HepG2 (cell line): ENCODE measurements around the gene ADARB1. TPM values are rescaled to one million over a fixed set of nuclear protein-coding genes. Genes with fewer than 3 reads are reported as not detected.

Source experiments
- ATAC-seq: fragments of 200-7000 bp; cut with Tn5 transposase; 3 replicates; pipeline ENCODE4 v1.9.1; 2020; ENCODE audit warnings: mild to moderate bottlenecking, moderate library complexity
- BruUV-seq: library from RNA; stranded (reverse); fragments of 400-500 nt; replicated peaks from 2 replicates; lab custom pipeline; 2021; lab: Mats Ljungman, UMichigan
- CTCF ChIA-PET: fragments of 300-600 bp; formaldehyde crosslinking; extraction: SDS; loops from one replicate; lab custom pipeline; 2021; ENCODE audit warnings: low total read pairs, inconsistent platforms, low intra/inter-chr PET ratio; lab: Yijun Ruan, JAX
- POLR2A ChIA-PET: fragments of 350-600 bp; sonication (Branson Sonifier 250); formaldehyde crosslinking; loops from one replicate; lab custom pipeline; 2020; ENCODE audit warnings: antibody characterized with exemption, inconsistent platforms; lab: Yijun Ruan, JAX
- DNase-seq: peaks from one replicate; pipeline ENCODE4 v3.0.0-alpha.2; 2015; ENCODE audit warnings: low spot score
- FAIRE-seq: peaks from 3 replicates; lab custom pipeline; 2011; peaks lifted over from hg19 to GRCh38; lab: Jason Lieb, UNC
- H2AFZ ChIP-seq: one replicate; pipeline ENCODE4 v1.6.1; 2011; ENCODE audit warnings: low read length, inconsistent platforms
- H3K27ac ChIP-seq: fragments of 300-600 bp; 3 replicates; pipeline ENCODE4 v1.8.0; 2011; ENCODE audit warnings: mixed run types, mild to moderate bottlenecking, mixed read lengths, low read length, inconsistent platforms; ENCODE audit not compliant: insufficient read depth; ENCODE audit errors: extremely low read length
- H3K27me3 ChIP-seq, 2 experiments: fragments of 200-600 bp in 1 of 2; 2 replicates in 1 of 2; 3 replicates in 1 of 2; pipeline versions ENCODE4 v1.6.0 to v1.8.0; 2011; ENCODE audit warnings: low read length in 2 of 2, mild to moderate bottlenecking in 2 of 2, moderate library complexity in 2 of 2, inconsistent platforms in 1 of 2; ENCODE audit not compliant: insufficient read depth in 2 of 2, control insufficient read depth in 1 of 2
- H3K36me3 ChIP-seq, 2 experiments: fragments of 200-600 bp in 1 of 2; replicated peaks in 1 of 2; 2 replicates in 1 of 2; 3 replicates in 1 of 2; pipeline versions ENCODE4 v1.5.1 to v1.8.0; 2011; ENCODE audit warnings: low read length in 2 of 2, inconsistent platforms in 1 of 2; ENCODE audit not compliant: insufficient read depth in 2 of 2, control insufficient read depth in 1 of 2
- H3K4me1 ChIP-seq: 2 replicates; pipeline ENCODE4 v1.5.1; 2012; ENCODE audit warnings: low read length, inconsistent platforms; ENCODE audit not compliant: insufficient read depth
- H3K4me2 ChIP-seq: 2 replicates; pipeline ENCODE4 v1.6.0; 2011; ENCODE audit warnings: low read depth, low read length, inconsistent platforms
- H3K4me3 ChIP-seq, 3 experiments: fragments of 200-600 bp in 1 of 3; sonication (generic), shearing (Covaris generic) in 1 of 3; replicated peaks in 1 of 3; 2 replicates each; pipeline ENCODE4 v1.5.1; 2011 to 2016; ENCODE audit warnings: low read length in 3 of 3, inconsistent platforms in 2 of 3, low read depth in 2 of 3, mild to moderate bottlenecking in 2 of 3, control low read depth in 1 of 3, mixed read lengths in 1 of 3; ENCODE audit not compliant: insufficient read depth in 1 of 3
- H3K79me2 ChIP-seq: one replicate; pipeline ENCODE4 v1.6.1; 2011; ENCODE audit warnings: low read length, inconsistent platforms; ENCODE audit not compliant: insufficient read depth
- H3K9ac ChIP-seq: 2 replicates; pipeline ENCODE4 v1.6.0; 2011; ENCODE audit warnings: mild to moderate bottlenecking, low read depth, low read length, inconsistent platforms; ENCODE audit not compliant: insufficient read depth
- H3K9me3 ChIP-seq: 2 replicates; pipeline ENCODE4 v1.5.1; 2012; ENCODE audit warnings: mild to moderate bottlenecking, low read length
- H4K20me1 ChIP-seq: 2 replicates; pipeline ENCODE4 v1.6.0; 2011; ENCODE audit warnings: inconsistent platforms, mild to moderate bottlenecking, low read length, moderate library complexity; ENCODE audit not compliant: insufficient read depth
- CEBPZ ChIP-seq: IDR thresholded peaks from 2 replicates; pipeline ENCODE4 v1.6.1; 2012; ENCODE audit warnings: low read length, improper control_type of control experiment
- FOXM1 ChIP-seq: sonication (generic); formaldehyde crosslinking; IDR thresholded peaks from 2 replicates; pipeline ENCODE4 v1.5.0; 2020; ENCODE audit warnings: missing genetic modification reagents
- FOXP4 ChIP-seq: sonication (generic); formaldehyde crosslinking; IDR thresholded peaks from 2 replicates; pipeline ENCODE4 v1.4.0; 2020; ENCODE audit warnings: missing genetic modification reagents
- PAF1 ChIP-seq: IDR thresholded peaks from 2 replicates; pipeline ENCODE4 v1.6.1; 2016; ENCODE audit warnings: missing genetic modification reagents, missing compliant biosample characterization
- PTBP1 ChIP-seq: fragments of 200-400 bp; formaldehyde crosslinking; IDR thresholded peaks from 2 replicates; pipeline ENCODE4 v1.6.1; 2018; ENCODE audit warnings: low read length, low read depth; ENCODE audit not compliant: poor library complexity, severe bottlenecking
- REPIN1 ChIP-seq: sonication (generic); formaldehyde crosslinking; IDR thresholded peaks from 2 replicates; pipeline ENCODE4 v1.8.0; 2022; ENCODE audit warnings: missing genetic modification reagents, low read depth, mild to moderate bottlenecking, borderline replicate concordance
- SNAPC4 ChIP-seq: sonication (generic); formaldehyde crosslinking; IDR thresholded peaks from 2 replicates; pipeline ENCODE4 v1.4.0; 2020; ENCODE audit warnings: mild to moderate bottlenecking, missing genetic modification reagents
- STAT5B ChIP-seq: sonication (generic); formaldehyde crosslinking; IDR thresholded peaks from 2 replicates; pipeline ENCODE4 v1.4.0; 2020; ENCODE audit warnings: missing genetic modification reagents
- TAF15 ChIP-seq: fragments of 200-400 bp; formaldehyde crosslinking; IDR thresholded peaks from one replicate; pipeline ENCODE4 v1.6.1; 2018; ENCODE audit warnings: mild to moderate bottlenecking, low read depth, low read length; ENCODE audit not compliant: poor library complexity, severe bottlenecking
- ZBTB42 ChIP-seq: sonication (generic); formaldehyde crosslinking; IDR thresholded peaks from 2 replicates; pipeline ENCODE4 v1.5.0; 2020; ENCODE audit warnings: mild to moderate bottlenecking, missing genetic modification reagents
- ZNF44 ChIP-seq: sonication (generic); formaldehyde crosslinking; IDR thresholded peaks from 2 replicates; pipeline ENCODE4 v1.5.1; 2020; ENCODE audit warnings: mild to moderate bottlenecking, missing genetic modification reagents
- ZNF670 ChIP-seq: sonication (generic); formaldehyde crosslinking; IDR thresholded peaks from 2 replicates; pipeline ENCODE4 v1.8.0; 2022; ENCODE audit warnings: mild to moderate bottlenecking, missing genetic modification reagents, borderline replicate concordance
- ZNF75D ChIP-seq: sonication (generic); formaldehyde crosslinking; IDR thresholded peaks from 2 replicates; pipeline ENCODE4 v1.8.1; 2023; ENCODE audit warnings: missing genetic modification reagents, mild to moderate bottlenecking, borderline replicate concordance
- WGBS: methylation state at CpG from one replicate; pipeline ENCODE4 v1.1.6; 2017; ENCODE audit warnings: low lambda C conversion rate; 5-methylcytosine and 5-hydroxymethylcytosine counted together
- in situ Hi-C: cut with HindIII; loops from 2 replicates; pipeline ENCODE4 v1.10.0; 2017; ENCODE audit warnings: low pct_unique_long_range_greater_than_20kb; ENCODE audit not compliant: extremely low pct_ligation_motif_present
- intact Hi-C: fragments of 100-400 bp; cut with micrococcal nuclease; formaldehyde crosslinking; loops from one replicate; pipeline ENCODE4 v1.10.0; 2022; ENCODE audit not compliant: unreplicated experiment
- polyA plus RNA-seq, 8 experiments: library from polyadenylated mRNA; depleted of rRNA in 3 of 8; stranded (reverse) in 7 of 8; unstranded in 1 of 8; fragments of >200 nt; fragmentation: Illumina TruSeq in 4 of 8; extraction: Trizol in 4 of 8; gene quantifications; 2 replicates each; pipeline versions ENCODE4 v1.2.1 to v1.2.3, GENCODE V29; 2011 to 2016; ENCODE audit warnings: low read depth in 4 of 8, missing spikeins in 1 of 8, mixed read lengths in 1 of 8; ENCODE audit not compliant: insufficient read depth in 1 of 8
- total RNA-seq, 5 experiments: library from RNA; depleted of rRNA; stranded (reverse); fragments of >200 nt; fragmentation: Illumina TruSeq; extraction: Trizol; gene quantifications; 2 replicates each; pipeline ENCODE4 v1.2.3, GENCODE V29; 2016; ENCODE audit warnings: low read depth in 1 of 5

The ADARB1 gene
- total and polyA plus RNA-seq, 2 of the 13 experiments (the other 11 are each of a cell fraction or from before 2014, with no cell fraction given), result 6.6 to 10.0 TPM

GRCh38 chr21:45178070-45178608, 103.8 kb downstream of the ADARB1 start (continued):
- TF ChIP-seq CEBPZ (no peak), PAF1 (CRISPR knock-in tag) (no peak), FOXM1 (CRISPR knock-in tag) (no peak), ZNF75D (CRISPR knock-in tag) (no peak), REPIN1 (CRISPR knock-in tag) (no peak), ZNF44 (CRISPR knock-in tag) (no peak)

GRCh38 chr21:45178971-45179370, 104.6 kb downstream of the ADARB1 start:
- H3K27me3 ChIP-seq, result no peaks in the 10 kb centered on the region
- CTCF ChIA-PET, result no interaction called here
- H3K4me1 ChIP-seq, result no peaks in the 10 kb centered on the region
- no peak for FAIRE-seq
- no peak for DNase-seq
- in situ Hi-C loops, result no loop called here
- POLR2A ChIA-PET, result no interaction called here
- no TSS peak for BruUV-seq
- 94% methylated on average over 11 of the region's 11 CpGs for WGBS
- H3K27ac ChIP-seq, result no peak overlapping the region
- H3K4me3 ChIP-seq, result no peak overlapping the region
- H3K9ac ChIP-seq, result no peak overlapping the region
- H2AFZ ChIP-seq, result no peak overlapping the region
- H3K9me3 ChIP-seq, result no peaks in the 10 kb centered on the region
- no peak overlapping the region for H3K4me2 ChIP-seq
- H4K20me1 ChIP-seq, result no peaks in the 10 kb centered on the region
- intact Hi-C loops, result no loop called here
- no peaks in the 10 kb centered on the region for H3K79me2 ChIP-seq
- peaks cover 1 to 12% of the 10 kb centered on the region in 2 experiments; a peak in 1 of 5 replicates for H3K36me3 ChIP-seq
- no peak for ATAC-seq
- TF ChIP-seq FOXP4 (CRISPR knock-in tag) (no peak), PTBP1 (no peak), ZBTB42 (CRISPR knock-in tag) (no peak), TAF15 (no peak), ZNF670 (CRISPR knock-in tag) (no peak), SNAPC4 (CRISPR knock-in tag) (no peak), STAT5B (CRISPR knock-in tag) (no peak)
